Suppressor macrophage treated with lipopolysaccharide for 1 hour (primary cell): Measurements from ENCODE around the gene CD151.

Source experiments
- DNase-seq, 3 donors: peaks; one replicate each; pipeline ENCODE4 v3.0.0-alpha.2; 2020 to 2022

The CD151 gene

DNA sequence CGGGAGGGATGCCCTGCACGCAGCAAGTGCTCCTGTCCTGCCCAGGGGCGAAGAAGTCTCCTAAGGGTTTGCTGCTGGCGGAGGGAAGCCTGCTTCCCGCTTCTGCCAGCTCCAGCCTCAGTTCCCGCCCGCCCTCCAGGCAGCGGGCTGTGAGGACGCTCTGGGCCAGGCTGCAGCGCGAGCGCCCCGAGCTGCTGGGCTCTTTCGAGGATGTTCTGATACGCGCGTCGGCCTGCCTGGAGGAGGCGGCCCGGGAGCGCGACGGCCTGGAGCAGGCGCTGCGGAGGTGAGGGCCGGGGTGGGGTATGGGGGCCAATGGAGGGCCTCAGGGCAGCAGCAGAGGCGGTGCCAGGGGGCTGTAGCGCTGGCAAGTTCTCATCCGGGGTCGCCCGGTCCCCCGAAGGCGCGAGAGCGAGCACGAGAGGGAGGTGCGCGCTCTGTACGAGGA is 2.9 kb upstream of the CD151 start:
- peak in 1 of 3 donors; percentile 33 for DNase-seq

DNA sequence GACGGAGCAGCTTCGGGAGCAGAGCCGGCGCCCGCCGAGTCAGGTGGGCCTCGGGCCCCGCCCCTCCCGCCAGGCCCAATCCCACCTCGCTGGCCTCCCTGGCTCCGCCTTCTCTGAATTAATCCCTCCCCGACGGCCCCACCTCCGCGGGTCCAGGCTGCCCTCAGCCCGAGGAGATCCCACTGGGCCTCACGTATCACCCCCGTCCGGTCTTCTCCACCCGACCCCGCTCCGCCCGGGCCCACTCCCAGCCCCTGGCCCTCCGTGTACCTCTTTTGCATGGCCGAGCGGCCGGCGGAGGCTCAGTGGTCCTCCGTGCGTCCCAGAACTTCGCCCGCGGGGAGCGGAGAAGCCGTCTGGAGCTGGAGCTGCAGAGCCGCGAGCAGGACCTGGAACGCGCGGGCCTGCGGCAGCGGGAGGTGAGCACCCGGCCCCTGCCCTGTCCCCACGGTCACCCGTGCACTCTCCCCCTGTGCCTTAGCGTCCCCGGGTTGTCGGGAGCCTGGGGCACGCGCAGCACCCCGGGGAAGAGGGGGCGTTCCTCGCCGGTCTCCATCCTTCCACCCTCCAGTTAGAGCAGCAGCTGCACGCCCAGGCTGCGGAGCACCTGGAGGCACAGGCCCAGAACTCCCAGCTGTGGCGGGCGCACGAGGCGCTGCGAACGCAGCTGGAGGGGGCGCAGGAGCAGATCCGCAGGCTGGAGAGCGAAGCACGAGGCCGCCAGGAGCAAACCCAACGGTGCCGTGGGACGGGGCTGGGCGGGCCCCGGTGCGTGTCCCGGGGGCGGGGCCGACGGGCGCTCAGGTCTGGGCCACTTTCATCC is 2.2 kb upstream of the CD151 start:
- peak; percentile 55 to 80 (median 57) for DNase-seq

DNA sequence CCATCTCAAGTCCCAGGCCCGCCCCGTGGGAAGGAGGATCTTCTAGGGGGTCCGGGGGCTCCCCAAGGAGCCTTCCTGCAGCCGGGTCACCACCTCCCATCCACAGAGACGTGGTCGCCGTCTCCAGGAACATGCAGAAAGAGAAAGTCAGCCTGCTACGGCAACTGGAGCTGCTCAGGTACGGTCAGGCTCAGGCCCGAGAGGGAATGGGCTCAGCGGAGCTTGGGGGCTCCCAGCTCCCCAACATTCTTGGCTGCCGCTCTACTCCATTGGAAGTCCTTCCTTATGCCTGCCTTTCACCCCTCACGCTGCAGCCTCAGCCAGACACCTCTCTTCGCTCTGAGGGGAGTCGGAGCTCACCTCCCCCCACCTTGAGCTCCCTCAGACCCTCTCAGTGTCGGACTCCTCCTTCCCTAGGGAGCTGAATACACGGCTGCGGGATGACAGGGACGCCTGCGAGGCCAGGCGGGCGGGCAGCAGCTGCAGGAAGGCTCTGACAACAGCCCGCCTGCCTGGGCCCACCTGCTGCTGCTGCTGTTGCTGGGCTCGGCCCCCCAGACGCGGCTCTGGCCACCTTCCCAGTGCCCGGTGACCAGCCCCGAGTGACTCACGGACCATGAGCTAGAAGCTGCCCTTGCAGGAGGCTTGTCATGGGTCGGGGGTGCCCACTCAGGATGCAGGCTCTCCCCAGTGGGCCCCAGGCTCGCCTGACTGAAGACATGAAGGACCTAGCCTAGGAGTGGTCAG is 1.5 kb upstream of the CD151 start:
- peak in 1 of 3 donors; percentile 30 for DNase-seq

DNA sequence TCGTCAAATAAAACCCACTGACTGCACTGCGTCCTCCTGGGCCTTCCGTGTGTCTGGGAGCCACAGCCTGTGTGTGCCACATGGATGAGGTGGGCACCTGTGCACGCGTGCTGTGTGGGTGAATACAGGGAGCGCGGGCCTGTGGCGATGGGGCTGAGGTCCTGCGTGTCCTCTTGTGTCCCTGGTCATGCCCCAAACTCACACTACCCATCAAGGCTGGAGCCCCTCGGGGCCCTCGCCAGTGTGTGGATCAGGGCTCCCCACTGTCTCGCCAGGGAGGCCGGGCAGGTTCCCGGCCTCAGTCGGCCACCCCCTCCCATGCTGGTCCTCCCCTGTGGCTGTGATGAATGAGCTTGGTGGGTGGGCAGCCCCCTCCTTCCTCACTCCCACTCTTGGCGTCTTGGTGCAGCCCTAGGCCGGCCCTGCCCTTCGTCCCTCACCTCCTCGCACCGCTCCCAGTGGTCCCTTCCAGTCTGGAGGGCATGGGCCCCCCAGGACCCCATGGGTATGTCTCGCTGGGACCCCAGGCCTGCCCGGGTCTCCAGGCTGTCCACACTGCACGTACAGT is 707 bp upstream of the CD151 start:
- DNase-seq = no peak

DNA sequence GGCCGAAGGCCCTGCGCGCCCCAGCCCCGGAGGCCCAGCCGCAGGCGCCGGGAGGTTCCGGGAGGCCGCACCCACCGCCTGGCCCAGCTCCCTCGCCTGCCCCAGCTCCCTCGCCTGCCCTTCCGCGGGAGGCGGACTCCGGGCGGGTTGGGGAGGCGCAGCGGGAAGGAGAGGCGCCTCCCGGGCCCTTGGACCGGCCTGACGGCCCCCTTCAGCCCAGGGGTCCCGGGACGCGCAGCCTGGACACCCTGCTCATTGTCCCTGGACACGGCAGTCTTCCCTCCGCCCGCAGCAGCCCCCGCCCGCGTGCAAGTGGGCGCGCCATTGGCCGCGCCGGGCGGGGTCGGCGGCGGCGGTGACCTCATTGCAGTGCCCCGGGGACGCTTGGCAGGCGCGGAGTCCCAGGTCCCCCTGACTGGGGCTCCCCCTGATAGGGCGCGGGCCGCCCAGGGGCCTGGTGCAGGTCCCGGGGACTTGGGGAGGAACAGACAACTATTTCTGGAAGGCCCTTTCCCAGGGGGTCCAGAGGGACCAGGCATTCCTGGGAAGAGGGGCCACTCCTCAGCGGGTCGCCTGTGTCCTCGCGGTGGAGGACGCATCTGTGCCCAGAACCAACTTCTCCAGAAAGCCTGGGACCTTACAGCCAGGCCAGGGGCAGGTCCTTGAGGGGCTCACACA is 501 bp downstream of the CD151 start:
- DNase-seq = peak; percentile 68 to 86 (median 70)

DNA sequence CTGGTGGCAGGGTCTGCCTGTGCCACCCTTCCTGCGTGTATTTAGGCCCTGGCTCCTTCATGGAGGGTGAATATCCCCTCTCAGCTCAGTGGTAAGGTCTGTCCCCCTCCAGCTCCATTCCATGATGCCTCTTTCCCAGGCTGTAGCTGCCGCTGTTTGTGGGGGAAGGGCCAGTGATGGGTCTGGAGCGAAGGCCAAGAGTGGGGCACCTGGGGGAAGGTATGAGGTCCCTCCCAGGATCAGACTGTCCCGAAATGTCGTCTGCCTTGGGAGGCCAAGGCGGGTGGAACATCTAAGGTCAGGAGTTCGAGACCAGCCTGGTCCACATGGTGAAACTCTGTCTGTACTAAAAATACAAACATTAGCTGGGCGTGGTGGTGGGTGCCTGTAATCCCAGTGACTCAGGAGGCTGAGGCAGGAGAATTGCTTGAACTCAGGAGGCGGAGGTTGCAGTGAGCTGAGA is 1.1 kb downstream of the CD151 start:
- peak in 1 of 3 donors; percentile 25 for DNase-seq

DNA sequence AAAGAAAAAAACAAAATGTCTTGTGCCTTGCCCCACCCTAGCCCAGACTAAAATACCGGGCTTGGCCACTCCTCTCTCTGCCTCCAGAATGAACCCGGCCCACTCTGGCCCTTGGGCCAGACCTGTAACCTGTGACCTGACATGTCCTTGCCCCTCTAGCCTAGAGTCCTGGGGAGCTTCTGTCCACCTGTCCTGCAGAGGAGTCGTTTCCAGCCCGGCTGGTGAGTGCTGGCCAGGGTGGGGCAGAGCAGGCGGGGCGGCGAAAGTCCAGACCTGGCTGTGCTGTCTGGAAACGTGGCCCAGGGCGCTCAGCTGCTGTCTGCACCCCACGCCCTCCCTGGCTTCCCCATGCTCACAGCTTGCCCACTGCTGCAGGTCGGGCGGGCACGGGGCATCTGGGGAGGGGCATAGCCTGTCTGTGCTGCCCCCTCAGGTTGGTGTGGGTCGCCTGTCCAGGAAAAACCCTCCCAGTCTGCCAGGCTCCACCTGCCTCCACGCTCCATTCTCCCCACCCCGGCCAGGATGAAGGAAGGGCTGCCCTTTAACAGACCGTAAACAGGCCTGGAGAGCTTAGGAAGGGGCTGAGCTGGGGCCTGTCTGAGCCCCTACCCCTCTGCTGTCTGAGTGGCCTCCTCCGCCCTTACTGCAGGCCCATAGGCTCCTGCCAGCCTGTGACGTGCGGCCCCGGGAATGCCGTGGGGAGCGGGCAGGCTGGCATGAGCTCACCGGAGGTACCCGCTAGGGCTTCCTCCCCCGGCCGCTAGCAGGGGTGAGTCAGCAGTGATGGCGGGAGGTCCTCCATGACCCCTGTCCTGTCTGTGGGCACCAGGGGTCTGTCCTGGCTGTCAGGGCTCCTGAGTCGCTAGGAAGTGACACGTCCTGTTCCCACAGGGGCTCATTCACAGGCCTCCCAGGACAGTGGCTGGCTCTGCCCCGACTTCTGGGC is 1.9 kb downstream of the CD151 start:
- peak; percentile 83 to 89 (median 84) for DNase-seq

DNA sequence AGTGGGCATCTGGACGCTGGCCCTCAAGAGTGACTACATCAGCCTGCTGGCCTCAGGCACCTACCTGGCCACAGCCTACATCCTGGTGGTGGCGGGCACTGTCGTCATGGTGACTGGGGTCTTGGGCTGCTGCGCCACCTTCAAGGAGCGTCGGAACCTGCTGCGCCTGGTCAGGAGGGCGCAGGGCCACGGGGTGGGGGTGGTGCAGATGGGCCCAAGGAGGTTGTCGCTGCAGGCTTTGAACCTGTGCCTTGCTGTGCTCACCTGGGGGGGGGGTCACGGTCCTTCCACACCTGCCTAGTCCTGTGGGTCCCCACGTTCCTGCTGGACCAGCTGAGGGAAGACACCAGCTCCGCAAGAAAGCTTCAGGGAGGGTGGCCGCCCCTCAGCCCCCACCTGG is 3.5 kb downstream of the CD151 start:
- DNase-seq = no peak

DNA sequence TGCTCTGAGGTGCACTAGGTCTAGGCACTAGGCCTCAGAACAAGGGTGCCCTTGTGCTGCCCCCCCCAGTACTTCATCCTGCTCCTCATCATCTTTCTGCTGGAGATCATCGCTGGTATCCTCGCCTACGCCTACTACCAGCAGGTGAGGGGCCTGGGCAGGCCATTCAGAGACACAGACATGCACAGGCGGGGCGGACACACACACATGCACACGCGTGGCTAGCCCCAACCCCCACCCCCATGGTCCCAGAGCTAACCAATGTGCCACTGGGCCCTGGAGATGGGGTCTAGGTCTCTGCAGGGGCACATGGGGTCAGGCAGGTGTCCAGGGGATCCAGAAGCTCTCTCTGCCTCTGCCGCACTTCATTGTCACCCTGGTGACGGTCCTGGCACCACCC is 3.9 kb downstream of the CD151 start:
- DNase-seq = no peak

DNA sequence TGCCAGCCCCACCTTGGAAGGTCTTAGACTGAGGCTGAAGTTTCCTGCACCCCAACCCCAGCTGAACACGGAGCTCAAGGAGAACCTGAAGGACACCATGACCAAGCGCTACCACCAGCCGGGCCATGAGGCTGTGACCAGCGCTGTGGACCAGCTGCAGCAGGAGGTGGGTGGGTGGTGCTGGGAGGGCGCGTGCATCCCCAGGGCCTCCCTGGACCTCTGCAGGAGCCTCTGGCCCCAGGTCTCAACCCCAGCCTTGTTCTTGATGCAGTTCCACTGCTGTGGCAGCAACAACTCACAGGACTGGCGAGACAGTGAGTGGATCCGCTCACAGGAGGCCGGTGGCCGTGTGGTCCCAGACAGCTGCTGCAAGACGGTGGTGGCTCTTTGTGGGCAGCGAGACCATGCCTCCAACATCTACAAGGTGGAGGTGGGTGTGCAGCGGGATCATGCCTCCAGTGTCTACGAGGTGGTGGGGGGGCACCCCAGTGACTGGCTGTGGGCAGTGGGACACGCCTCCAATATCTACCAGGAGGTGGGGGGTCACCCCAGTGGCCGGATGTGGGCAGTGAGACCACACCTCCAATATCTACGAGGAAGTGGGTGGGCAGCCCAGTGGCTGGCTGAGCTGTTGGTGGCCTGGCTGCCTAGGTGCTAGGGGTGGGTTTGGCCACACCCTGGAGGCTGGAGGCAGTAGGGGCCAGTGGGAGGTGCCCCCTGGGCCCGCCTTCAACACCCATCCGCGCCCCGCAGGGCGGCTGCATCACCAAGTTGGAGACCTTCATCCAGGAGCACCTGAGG is 4.6 kb downstream of the CD151 start:
- DNase-seq = no peak

DNA sequence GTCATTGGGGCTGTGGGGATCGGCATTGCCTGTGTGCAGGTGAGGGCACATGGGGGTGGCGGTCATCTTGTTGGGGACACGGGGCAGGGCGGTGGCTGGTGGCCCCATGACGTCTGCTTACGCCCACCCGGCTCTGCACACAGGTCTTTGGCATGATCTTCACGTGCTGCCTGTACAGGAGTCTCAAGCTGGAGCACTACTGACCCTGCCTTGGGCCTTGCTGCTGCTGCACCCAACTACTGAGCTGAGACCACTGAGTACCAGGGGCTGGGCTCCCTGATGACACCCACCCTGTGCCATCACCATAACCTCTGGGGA is 5.2 kb downstream of the CD151 start:
- no peak for DNase-seq

DNA sequence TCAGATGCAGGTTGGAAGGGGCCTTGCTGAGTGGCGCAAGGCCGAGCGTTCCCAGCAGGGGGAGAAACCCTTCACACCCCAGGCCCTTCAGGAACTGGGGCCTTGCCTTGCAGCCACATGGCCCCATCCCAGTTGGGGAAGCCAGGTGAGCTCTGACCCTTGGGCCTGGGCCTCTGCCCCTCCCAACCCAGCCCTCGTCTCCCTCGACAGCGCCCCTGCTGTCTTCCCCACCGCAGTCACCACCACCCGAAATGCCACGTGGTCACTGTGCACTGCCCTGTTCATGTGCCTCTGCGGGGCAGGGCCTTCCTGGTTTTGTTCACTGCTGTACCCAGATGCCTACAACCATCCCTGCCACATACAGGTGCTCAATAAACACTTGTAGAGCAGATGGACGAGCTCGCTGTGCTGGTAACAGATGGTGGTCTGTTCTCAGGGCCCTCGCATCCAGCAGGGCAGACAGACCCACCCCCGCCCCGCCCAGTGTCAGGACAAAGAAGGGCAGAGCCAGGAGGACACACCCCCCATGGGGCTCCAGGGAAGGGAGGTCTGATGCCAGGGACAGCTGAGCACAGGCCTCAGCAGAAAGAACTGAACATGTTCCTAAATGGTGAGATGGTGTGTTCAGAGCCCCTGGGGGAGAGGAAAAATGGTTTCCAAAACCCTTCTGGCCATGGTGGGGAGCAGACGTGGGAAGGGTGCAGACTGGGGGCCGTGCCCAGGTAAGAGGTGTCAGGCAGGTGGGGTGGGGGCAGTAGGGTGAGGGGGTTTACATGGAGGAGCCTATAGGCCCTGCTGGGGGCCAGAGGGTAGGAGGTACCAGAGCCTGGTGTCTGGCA is 5.9 kb downstream of the CD151 start:
- DNase-seq = no peak

DNA sequence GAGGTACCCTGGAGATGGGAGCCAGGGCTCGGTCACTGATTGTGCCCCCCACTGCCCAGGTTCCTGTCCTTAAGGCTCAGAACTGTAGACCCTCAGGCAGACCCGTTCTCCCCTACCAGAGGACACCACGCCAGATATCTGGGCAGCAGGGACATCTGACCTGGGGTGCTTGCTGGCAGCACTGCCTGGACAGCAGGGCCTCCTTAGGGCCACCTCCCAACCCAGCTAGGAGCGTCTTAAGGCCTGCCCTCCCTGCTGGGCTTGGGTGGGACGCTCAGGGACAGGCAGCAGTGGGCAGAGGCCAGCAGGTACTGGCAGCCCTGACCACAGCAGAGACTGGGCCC is 6.5 kb downstream of the CD151 start:
- no peak for DNase-seq

DNA sequence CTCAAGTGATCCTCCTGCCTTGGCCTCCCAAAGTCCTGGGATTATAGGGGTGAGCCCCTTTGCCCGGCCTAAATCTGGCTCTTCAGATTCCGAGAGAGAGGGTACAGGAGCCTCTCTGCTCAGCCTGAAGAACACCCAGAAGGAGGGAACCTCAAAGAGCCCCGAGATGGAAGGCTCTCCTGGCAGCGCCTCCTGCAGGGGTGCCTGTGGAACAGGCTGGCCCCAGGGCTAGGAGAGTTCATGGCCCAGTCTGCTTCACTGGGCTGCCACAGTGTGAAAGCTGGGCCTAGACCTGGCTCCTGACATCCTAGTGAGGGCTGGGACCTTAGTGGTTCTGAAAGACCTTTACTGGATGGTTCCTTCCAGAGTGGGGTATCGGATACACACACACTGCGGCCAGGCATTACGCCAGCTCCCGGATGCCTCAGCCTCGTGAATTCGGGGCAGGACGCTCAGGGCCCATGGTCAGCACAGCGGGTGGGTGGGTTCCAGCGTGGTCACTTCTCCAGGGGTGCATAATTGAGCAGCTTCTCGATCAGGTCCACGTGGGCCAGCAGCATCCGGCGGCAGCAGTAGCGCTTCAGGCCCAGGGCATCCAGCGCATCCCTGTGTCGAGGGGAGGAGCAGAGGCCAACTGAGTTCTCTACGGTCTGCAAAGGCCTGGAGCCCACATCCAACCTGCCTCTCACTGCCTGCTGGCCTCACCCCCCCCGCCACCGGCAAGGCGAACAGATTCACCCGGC is 7.3 kb downstream of the CD151 start:
- DNase-seq = peak in 1 of 3 donors; percentile 20

DNA sequence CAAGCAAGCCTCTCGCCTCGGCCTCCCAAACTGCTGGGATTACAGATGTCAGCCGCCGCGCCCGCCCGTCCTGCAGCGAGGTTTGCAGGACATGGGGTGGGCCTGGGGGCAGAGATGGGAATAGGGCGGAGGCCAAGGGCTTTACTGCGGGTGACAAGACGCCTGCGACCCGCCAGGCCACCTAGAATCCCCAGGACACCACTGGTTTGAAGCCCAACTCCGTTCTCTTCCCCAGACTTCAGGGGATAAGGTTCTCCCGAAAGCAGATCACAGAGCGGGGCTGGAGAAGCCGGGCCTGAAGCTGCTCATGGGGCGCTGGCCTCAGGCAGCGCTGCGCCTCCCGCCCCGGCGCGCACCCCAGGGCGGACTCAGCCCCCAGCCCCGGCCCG is 9.2 kb downstream of the CD151 start:
- DNase-seq = peak in 1 of 3 donors; percentile 28

DNA sequence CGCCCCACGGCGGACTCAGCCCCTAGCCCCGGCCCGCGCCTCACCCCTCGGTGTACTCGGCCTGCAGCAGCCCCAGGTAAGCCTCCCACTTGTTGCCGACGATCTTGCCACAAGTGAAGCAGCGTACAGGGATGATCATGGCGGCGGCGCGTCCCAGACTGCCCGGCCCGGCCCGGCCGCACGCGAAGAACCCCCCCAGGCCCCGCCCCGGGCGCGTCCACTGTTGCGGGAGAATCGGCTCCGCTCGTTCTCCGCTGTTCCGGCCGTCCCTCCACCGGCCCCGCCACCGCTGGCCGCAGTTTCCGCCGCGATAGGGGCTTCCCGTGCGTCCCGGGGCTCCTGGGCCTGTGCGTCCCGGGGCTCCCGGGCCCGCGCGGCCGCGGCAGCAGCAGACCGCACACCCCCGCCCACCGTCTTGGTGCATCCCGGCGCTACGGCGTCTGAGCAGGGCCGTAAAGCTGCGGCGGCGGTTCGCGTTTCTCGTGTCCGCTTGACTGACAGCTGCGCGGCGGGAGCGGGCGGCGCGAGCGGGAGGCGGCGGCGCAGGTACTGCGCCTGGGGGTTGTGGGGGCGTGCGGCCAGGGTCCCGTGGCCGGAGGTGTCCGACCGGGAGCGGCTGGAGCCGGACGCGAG is 9.7 kb downstream of the CD151 start, which contains the start of the genes POLR2L and TSPAN4:
Gene POLR2L (minus strand): TSS at position 160 of the 633 bp plus-strand sequence. CDS start 21 bp downstream, at position 139.
Gene TSPAN4 (plus strand): TSS at position 483 of the 633 bp plus-strand sequence. CDS start 7,453 bp downstream, outside the sequence.
- peak; percentile 91 to 97 (median 95) for DNase-seq

DNA sequence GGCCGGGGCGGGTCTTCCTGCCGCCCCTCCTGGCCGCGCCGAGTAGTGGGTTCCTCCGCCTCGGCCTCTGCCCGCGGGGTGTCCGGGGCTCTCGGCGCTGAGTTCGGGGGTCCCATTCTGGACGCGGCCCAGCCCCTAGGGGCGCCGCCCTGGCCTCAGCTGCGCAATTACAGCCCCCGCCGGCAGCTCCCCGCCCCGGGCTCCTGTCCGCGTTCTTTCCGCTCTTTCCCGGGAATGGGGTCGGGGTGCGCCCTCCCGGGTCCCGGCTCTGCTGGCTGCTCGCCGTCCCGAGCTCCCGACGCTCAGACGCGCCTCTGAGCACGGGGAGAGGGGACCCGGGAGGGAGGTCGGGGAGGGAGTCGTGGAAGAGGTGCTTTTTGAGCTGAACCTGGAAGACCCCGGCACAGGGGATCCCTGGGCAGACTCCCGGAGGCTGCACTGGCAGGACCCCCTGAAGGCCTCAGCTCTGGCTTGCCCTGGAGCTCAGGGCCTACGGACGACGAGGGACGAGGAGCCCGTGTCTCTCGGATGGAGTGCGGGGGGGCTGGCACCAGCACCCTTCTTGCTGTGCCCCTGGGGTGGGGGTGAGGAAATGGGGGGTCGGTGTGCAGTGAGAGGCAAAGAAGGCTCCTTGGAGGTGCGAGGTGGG is 10.5 kb downstream of the CD151 start:
- no peak for DNase-seq
